RWPE2 (cell line): ENCODE results near the gene SPANXB1.
"Not testable (repeated sequence)": the region's sequence is repeated elsewhere in the genome, so short reads cannot be mapped to it uniquely, and the experiment has no call there.

ENCODE experiments used
- ATAC-seq: fragments of 200-7000 bp; cut with Tn5 transposase; 3 replicates; pipeline ENCODE4 v1.9.1; 2021; ENCODE audit warnings: low read depth
- DNase-seq: peaks from one replicate; pipeline ENCODE4 v3.0.0-alpha.2; 2020; ENCODE audit warnings: low spot score
- H3K27ac ChIP-seq: fragments of 450-650 bp; 2 replicates; pipeline ENCODE4 v1.5.1; 2017; ENCODE audit warnings: mild to moderate bottlenecking; ENCODE audit not compliant: poor library complexity, severe bottlenecking
- H3K27me3 ChIP-seq: fragments of 250-450 bp; sonication (Bioruptor Pico); 2 replicates; pipeline ENCODE4 v1.5.1; 2021; ENCODE audit warnings: mild to moderate bottlenecking, moderate library complexity; ENCODE audit not compliant: insufficient read depth, poor library complexity, severe bottlenecking
- H3K36me3 ChIP-seq: fragments of 250-450 bp; sonication (Bioruptor Pico); 2 replicates; pipeline ENCODE4 v1.5.1; 2020; ENCODE audit warnings: low read depth, mild to moderate bottlenecking, moderate library complexity
- H3K4me1 ChIP-seq: fragments of 250-450 bp; sonication (Bioruptor Pico); 2 replicates; pipeline ENCODE4 v1.5.1; 2021; ENCODE audit warnings: mild to moderate bottlenecking, moderate library complexity; ENCODE audit not compliant: insufficient read depth, poor library complexity, severe bottlenecking
- H3K4me3 ChIP-seq: fragments of 250-450 bp; sonication (Bioruptor Pico); 2 replicates; pipeline ENCODE4 v1.5.1; 2021; ENCODE audit warnings: mild to moderate bottlenecking, moderate library complexity; ENCODE audit not compliant: severe bottlenecking
- H3K9me3 ChIP-seq: fragments of 250-450 bp; sonication (Bioruptor Pico); 2 replicates; pipeline ENCODE4 v1.5.1; 2021; ENCODE audit warnings: mild to moderate bottlenecking, moderate library complexity; ENCODE audit not compliant: severe bottlenecking
- TF ChIP-seq, protein P1 (sequence below): fragments of 450-650 bp; IDR thresholded peaks from one replicate; pipeline ENCODE4 v1.5.1; 2017; ENCODE audit warnings: mild to moderate bottlenecking, moderate library complexity; ENCODE audit not compliant: poor library complexity, severe bottlenecking

The SPANXB1 gene, protein sequence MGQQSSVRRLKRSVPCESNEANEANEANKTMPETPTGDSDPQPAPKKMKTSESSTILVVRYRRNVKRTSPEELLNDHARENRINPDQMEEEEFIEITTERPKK

DNA sequence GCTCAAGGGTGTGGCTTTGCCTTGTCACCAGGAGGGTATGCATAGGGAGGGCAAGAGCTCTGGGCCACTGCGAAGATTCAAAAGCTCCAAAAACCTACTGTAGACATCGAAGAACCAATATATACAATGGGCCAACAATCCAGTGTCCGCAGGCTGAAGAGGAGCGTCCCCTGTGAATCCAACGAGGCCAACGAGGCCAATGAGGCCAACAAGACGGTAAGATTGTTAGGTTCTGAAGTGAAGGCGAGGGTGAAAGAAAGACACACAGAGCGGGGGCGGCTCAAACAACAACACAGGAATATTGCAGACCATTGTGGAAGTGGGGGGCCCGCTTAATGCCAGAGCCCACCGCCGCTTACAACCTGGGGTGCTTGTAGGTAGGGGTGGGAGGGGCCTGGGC lies at the start of gene SPANXB1:
Gene SPANXB1, plus strand, starts transcription at position 27 of the 400 bp plus-strand sequence. Its CDS starts 100 bp downstream, at position 127.
- not testable (repeated sequence) for H3K36me3 ChIP-seq, ATAC-seq, H3K27me3 ChIP-seq, H3K27ac ChIP-seq, H3K4me3 ChIP-seq, H3K4me1 ChIP-seq, DNase-seq, H3K9me3 ChIP-seq

DNA sequence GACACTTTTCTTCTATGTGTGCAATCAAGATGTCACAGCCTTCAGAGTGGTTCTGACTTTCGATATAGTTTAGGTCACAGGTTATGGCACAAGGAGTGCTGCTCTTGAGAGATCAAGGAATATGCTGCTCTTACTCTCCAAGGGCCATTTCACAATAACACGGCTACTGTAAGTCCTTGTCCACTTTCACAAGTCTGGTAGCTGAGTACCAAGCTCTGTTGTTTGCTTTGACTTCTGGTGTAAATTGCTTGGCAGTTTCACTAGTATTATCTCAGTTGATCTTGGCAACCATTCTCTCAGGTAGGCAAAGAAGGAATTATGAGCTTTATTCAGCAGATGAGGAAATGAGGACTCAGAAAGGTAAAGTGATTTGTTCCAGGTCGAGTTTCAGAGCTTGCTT lies 35.4 kb upstream of the SPANXB1 start:
- DNase-seq: no peak
- no peak for ATAC-seq
- no peaks in the 10 kb centered on the region for H3K27me3 ChIP-seq
- H3K27ac ChIP-seq: no peak overlapping the region
- no peaks in the 10 kb centered on the region for H3K36me3 ChIP-seq
- no peaks in the 10 kb centered on the region for H3K9me3 ChIP-seq
- no peaks in the 10 kb centered on the region for H3K4me1 ChIP-seq
- TF ChIP-seq, protein P1, sequence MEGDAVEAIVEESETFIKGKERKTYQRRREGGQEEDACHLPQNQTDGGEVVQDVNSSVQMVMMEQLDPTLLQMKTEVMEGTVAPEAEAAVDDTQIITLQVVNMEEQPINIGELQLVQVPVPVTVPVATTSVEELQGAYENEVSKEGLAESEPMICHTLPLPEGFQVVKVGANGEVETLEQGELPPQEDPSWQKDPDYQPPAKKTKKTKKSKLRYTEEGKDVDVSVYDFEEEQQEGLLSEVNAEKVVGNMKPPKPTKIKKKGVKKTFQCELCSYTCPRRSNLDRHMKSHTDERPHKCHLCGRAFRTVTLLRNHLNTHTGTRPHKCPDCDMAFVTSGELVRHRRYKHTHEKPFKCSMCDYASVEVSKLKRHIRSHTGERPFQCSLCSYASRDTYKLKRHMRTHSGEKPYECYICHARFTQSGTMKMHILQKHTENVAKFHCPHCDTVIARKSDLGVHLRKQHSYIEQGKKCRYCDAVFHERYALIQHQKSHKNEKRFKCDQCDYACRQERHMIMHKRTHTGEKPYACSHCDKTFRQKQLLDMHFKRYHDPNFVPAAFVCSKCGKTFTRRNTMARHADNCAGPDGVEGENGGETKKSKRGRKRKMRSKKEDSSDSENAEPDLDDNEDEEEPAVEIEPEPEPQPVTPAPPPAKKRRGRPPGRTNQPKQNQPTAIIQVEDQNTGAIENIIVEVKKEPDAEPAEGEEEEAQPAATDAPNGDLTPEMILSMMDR: no peak
- no peak overlapping the region for H3K4me3 ChIP-seq

DNA sequence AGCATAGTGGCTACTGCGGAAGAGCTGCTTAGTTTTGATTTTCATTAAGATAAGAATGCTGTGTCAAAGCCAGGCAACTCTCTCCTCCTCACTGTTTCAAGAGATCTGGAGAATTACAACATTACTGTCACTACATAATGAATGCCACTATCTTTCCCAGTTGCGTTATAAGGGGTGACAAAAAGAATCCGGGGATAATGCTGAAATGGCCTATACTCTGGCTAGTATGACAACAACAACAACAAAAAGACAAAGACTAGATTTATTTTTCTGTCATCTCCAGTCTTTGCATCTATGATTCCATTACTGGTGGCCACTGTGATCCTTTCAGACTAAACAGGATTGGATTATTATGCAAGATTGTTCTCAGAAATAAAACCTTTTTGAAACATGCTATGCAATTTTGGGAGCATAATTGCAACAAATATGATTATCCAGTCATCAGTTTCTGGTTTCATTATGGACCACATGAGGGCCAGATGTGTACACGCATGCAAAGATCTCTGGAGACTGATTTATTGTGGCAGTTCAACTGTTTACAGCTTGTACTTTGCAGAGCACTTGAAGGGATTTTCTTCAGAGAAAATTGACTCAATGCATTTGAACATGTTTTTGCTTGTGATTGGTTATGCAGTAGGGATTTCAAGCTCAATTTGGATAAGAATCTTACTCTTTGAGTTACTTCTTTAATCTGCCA lies 31.1 kb upstream of the SPANXB1 start:
- H3K9me3 ChIP-seq: no peaks in the 10 kb centered on the region
- TF ChIP-seq, protein P1: no peak
- H3K27ac ChIP-seq: no peak overlapping the region
- no peaks in the 10 kb centered on the region for H3K27me3 ChIP-seq
- H3K4me3 ChIP-seq: no peak overlapping the region
- no peak for DNase-seq
- no peak for ATAC-seq
- no peaks in the 10 kb centered on the region for H3K36me3 ChIP-seq
- no peaks in the 10 kb centered on the region for H3K4me1 ChIP-seq

DNA sequence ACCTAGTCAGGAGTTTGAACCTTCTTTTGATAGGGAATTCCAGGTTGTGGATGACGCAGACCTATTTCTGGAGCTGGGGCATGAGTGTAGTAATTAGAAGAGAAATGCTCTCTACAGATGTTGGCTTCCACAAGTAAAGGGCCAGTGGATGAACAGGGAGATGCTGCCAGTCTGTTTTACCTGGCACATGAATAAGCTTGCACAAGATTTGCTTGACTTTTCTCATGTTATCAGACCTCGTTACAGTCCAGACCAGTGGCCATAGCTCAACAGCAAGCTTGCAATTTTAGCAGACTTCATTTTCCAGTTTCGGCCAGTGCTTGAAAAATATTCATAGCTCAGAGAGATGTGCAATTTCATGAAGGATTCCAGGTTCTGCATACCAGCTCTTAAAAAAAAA lies 26.9 kb upstream of the SPANXB1 start:
- no peaks in the 10 kb centered on the region for H3K4me1 ChIP-seq
- ATAC-seq: no peak

DNA sequence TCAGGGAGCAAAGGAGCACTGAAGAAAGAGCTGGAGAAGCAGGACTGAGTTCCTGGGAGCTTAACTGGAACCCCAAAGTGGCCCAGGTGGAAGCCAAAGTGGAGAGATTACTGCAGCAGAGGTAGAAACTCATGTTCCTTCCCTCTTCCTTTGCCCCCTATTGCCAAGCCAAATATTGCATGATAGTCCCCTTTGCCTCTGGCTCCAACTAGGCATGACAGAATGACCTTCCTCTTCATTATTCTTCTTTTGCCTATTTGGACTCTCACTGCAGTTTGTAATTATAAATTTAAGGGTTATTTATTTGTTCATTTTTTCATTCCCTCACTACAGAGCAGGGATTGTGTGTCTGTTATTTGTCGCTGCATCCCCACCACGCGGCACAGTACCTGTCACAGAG lies 22.1 kb upstream of the SPANXB1 start:
- no peak overlapping the region for H3K4me3 ChIP-seq
- TF ChIP-seq, protein P1: no peak
- H3K4me1 ChIP-seq: no peaks in the 10 kb centered on the region
- no peaks in the 10 kb centered on the region for H3K9me3 ChIP-seq
- ATAC-seq: no peak
- no peaks in the 10 kb centered on the region for H3K36me3 ChIP-seq
- DNase-seq: no peak
- H3K27ac ChIP-seq: no peak overlapping the region
- no peaks in the 10 kb centered on the region for H3K27me3 ChIP-seq

More for the DNA sequence above, 26.9 kb upstream of the SPANXB1 start:
- Histone ChIP-seq H3K4me3 (no peak overlapping the region), H3K27me3 (no peaks in the 10 kb centered on the region), H3K27ac (no peak overlapping the region), H3K36me3 (no peaks in the 10 kb centered on the region), H3K9me3 (no peaks in the 10 kb centered on the region)
- TF ChIP-seq, protein P1: no peak
- DNase-seq: no peak
